ENCODE results near the gene SAPCD1. TPM values are rescaled to one million over a fixed set of nuclear protein-coding genes. Genes with fewer than 3 reads are reported as not detected.

Gene SAPCD1
- total and polyA plus RNA-seq, 2 donors from 2014 or later, result 6.5 to 6.8 TPM

- Histone ChIP-seq H3K36me3 (ENCODE audit: control insufficient read depth in 2 of 3, insufficient read depth in 3 of 3, low read length in 3 of 3) (no peaks in the 10 kb centered on the region), H3K27ac (ENCODE audit: low read depth in 2 of 2, low read length in 2 of 2) (no peak overlapping the region), H3K4me1 (ENCODE audit: control insufficient read depth in 2 of 3, insufficient read depth in 2 of 3, low read depth in 1 of 3, low read length in 3 of 3) (peaks cover 0 to 7% (median 0%) of the 10 kb centered on the region in 3 donors), H3K9ac (ENCODE audit: low read length in 3 of 3) (no peak overlapping the region), H3K27me3 (ENCODE audit: control insufficient read depth, insufficient read depth, low read length) (no peaks in the 10 kb centered on the region), H3K4me3 (ENCODE audit: low read length in 3 of 3) (peak overlapping the region in 1 of 3 donors; percentile 6), H3K9me3 (ENCODE audit: control insufficient read depth in 2 of 3, insufficient read depth in 1 of 3, low read length in 3 of 3) (no peaks in the 10 kb centered on the region)
- no peak for TF ChIP-seq CTCF (IDR thresholded peaks at IDR 0.05; ENCODE audit: borderline replicate concordance, extremely low read depth, insufficient read depth)
- peak in 4 of 5 donors; percentile 27 to 76 (median 44) for DNase-seq
- no peak for FAIRE-seq
- intact Hi-C loops (cut with DNase I), result no loop called here
Observed at GRCh38 chr6:31763619-31763940, 1.1 kb downstream of the SAPCD1 start.

GRCh38 chr6:31764198-31764597, 1.7 kb downstream of the SAPCD1 start:
- Histone ChIP-seq H3K4me3 (ENCODE audit: low read length in 3 of 3) (no peak overlapping the region), H3K9me3 (ENCODE audit: control insufficient read depth in 2 of 3, insufficient read depth in 1 of 3, low read length in 3 of 3) (no peaks in the 10 kb centered on the region), H3K9ac (ENCODE audit: low read length in 3 of 3) (no peak overlapping the region), H3K27ac (ENCODE audit: low read depth in 2 of 2, low read length in 2 of 2) (no peak overlapping the region), H3K36me3 (ENCODE audit: control insufficient read depth in 2 of 3, insufficient read depth in 3 of 3, low read length in 3 of 3) (no peaks in the 10 kb centered on the region), H3K27me3 (ENCODE audit: control insufficient read depth, insufficient read depth, low read length) (no peaks in the 10 kb centered on the region), H3K4me1 (ENCODE audit: control insufficient read depth in 2 of 3, insufficient read depth in 2 of 3, low read depth in 1 of 3, low read length in 3 of 3) (peaks cover 0 to 7% (median 0%) of the 10 kb centered on the region in 3 donors)
- no peak for FAIRE-seq
- peak in 1 of 5 donors; percentile 34 for DNase-seq
- no peak for TF ChIP-seq CTCF (IDR thresholded peaks at IDR 0.05; ENCODE audit: borderline replicate concordance, extremely low read depth, insufficient read depth)
- intact Hi-C loops (cut with DNase I), result no loop called here

- Histone ChIP-seq H3K9ac (ENCODE audit: low read length in 3 of 3) (no peak overlapping the region), H3K36me3 (ENCODE audit: control insufficient read depth in 2 of 3, insufficient read depth in 3 of 3, low read length in 3 of 3) (no peaks in the 10 kb centered on the region), H3K27me3 (ENCODE audit: control insufficient read depth, insufficient read depth, low read length) (no peaks in the 10 kb centered on the region), H3K27ac (ENCODE audit: low read depth in 2 of 2, low read length in 2 of 2) (no peak overlapping the region), H3K4me1 (ENCODE audit: control insufficient read depth in 2 of 3, insufficient read depth in 2 of 3, low read depth in 1 of 3, low read length in 3 of 3) (peaks cover 0 to 7% (median 0%) of the 10 kb centered on the region in 3 donors), H3K4me3 (ENCODE audit: low read length in 3 of 3) (peak overlapping the region in 1 of 3 donors; percentile 41), H3K9me3 (ENCODE audit: control insufficient read depth in 2 of 3, insufficient read depth in 1 of 3, low read length in 3 of 3) (no peaks in the 10 kb centered on the region)
- no peak for DNase-seq
- no peak for TF ChIP-seq CTCF (IDR thresholded peaks at IDR 0.05; ENCODE audit: borderline replicate concordance, extremely low read depth, insufficient read depth)
- intact Hi-C loops (cut with DNase I), result no loop called here
- no peak for FAIRE-seq
Observed at GRCh38 chr6:31765559-31765909, 3.1 kb downstream of the SAPCD1 start.
